GM18508 (cell line): ENCODE measurements around the gene ADARB2.

Source experiments
- ATAC-seq: cut with Tn5 transposase; IDR thresholded peaks from one replicate; pipeline ENCODE4 v1.9.1; 2021; ENCODE audit warnings: moderate number of reproducible peaks; ENCODE audit not compliant: insufficient read depth, unreplicated experiment

ADARB2 gene

GRCh38 chr10:1535301-1535965, 201.9 kb downstream of the ADARB2 start:
- ATAC-seq = no peak

- no peak for ATAC-seq
Observed at GRCh38 chr10:1534820-1535219, 202.5 kb downstream of the ADARB2 start.

GRCh38 chr10:1532636-1533035, 204.7 kb downstream of the ADARB2 start:
- ATAC-seq = no peak

- ATAC-seq = no peak
Observed at GRCh38 chr10:1531883-1532597, 205.3 kb downstream of the ADARB2 start.

GRCh38 chr10:1530871-1531517, 206.3 kb downstream of the ADARB2 start:
- no peak for ATAC-seq

GRCh38 chr10:1529806-1530413, 207.4 kb downstream of the ADARB2 start:
- no peak for ATAC-seq

- no peak for ATAC-seq
Observed at GRCh38 chr10:1527951-1528350, 209.4 kb downstream of the ADARB2 start.

GRCh38 chr10:1526436-1527055, 210.8 kb downstream of the ADARB2 start:
- no peak for ATAC-seq

- ATAC-seq = no peak
Observed at GRCh38 chr10:1525354-1526162, 211.8 kb downstream of the ADARB2 start.

- no peak for ATAC-seq
Observed at GRCh38 chr10:1524540-1524939, 212.8 kb downstream of the ADARB2 start.

GRCh38 chr10:1523221-1523620, 214.1 kb downstream of the ADARB2 start:
- no peak for ATAC-seq

GRCh38 chr10:1522237-1522636, 215.1 kb downstream of the ADARB2 start:
- no peak for ATAC-seq

GRCh38 chr10:1521741-1522140, 215.6 kb downstream of the ADARB2 start:
- no peak for ATAC-seq

- ATAC-seq = no peak
Observed at GRCh38 chr10:1520909-1521565, 216.3 kb downstream of the ADARB2 start.

- ATAC-seq = no peak
Observed at GRCh38 chr10:1519391-1519790, 217.9 kb downstream of the ADARB2 start.

GRCh38 chr10:1517684-1518083, 219.6 kb downstream of the ADARB2 start:
- ATAC-seq = no peak

- no peak for ATAC-seq
Observed at GRCh38 chr10:1516492-1517165, 220.7 kb downstream of the ADARB2 start.

GRCh38 chr10:1515780-1516491, 221.4 kb downstream of the ADARB2 start:
- no peak for ATAC-seq
